ENCODE data around the gene TXNDC17.
"Not testable (repeated sequence)": the region's sequence is repeated elsewhere in the genome, so short reads cannot be mapped to it uniquely, and the experiment has no call there.

TXNDC17 gene

DNA sequence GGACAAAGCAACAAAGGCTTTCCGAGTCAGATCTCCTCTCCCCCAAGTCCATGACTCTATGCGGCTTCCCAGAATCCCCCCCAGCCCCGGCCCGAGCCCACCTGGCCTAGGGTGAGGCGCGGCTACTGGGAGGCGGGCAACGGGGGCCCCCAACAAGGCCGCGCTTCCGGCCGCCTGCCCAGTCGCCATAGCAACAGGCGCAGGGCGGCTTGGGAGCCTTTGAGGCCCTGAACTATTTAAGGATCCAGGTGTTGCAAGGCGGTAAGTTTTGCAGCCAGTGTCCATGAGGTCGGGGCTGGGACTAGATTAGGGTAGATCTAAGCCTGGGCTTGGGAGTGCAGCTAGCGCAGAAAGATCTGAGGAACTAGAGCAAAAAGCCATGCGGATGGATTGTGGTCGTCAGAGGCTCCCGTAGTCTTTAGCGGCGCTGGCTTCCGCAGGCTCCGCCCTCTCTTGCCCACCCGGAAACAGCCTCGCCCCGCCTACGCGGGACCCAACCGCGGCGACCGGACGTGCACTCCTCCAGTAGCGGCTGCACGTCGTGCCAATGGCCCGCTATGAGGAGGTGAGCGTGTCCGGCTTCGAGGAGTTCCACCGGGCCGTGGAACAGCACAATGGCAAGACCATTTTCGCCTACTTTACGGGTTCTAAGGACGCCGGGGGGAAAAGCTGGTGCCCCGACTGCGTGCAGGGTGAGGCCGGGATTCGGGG, at the start of gene TXNDC17, which contains the start of gene KIAA0753:
Gene TXNDC17 (plus strand): TSS at position 525 of the 711 bp plus-strand sequence. CDS start 23 bp downstream, at position 548.
Gene KIAA0753 (minus strand): TSS at position 176 of the 711 bp plus-strand sequence. CDS start 5,608 bp downstream, outside the sequence.
- CTCF ChIA-PET, result interaction anchor here (1.6 to 3.4 kb wide), 5 partner anchors 9 to 168 kb away, joined by 5 to 26 read pairs (median 6); no protein-coding TSS in a partner anchor
- DNase-seq (ENCODE audit: low read depth, low spot score), result peak; percentile 63
- peak within 1 kb of the TSS; percentile 97 for H3K4me3 ChIP-seq (ENCODE audit: low read depth, low read length)
- POLR2A ChIA-PET, result interaction anchor here (1.0 kb wide), 1 partner anchor 17 kb away, joined by 3 read pairs; no protein-coding TSS in a partner anchor
- TF ChIP-seq, protein P1, sequence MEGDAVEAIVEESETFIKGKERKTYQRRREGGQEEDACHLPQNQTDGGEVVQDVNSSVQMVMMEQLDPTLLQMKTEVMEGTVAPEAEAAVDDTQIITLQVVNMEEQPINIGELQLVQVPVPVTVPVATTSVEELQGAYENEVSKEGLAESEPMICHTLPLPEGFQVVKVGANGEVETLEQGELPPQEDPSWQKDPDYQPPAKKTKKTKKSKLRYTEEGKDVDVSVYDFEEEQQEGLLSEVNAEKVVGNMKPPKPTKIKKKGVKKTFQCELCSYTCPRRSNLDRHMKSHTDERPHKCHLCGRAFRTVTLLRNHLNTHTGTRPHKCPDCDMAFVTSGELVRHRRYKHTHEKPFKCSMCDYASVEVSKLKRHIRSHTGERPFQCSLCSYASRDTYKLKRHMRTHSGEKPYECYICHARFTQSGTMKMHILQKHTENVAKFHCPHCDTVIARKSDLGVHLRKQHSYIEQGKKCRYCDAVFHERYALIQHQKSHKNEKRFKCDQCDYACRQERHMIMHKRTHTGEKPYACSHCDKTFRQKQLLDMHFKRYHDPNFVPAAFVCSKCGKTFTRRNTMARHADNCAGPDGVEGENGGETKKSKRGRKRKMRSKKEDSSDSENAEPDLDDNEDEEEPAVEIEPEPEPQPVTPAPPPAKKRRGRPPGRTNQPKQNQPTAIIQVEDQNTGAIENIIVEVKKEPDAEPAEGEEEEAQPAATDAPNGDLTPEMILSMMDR (IDR thresholded peaks at IDR 0.05; ENCODE audit: insufficient read depth, low read length, missing control alignments), result no peak

DNA sequence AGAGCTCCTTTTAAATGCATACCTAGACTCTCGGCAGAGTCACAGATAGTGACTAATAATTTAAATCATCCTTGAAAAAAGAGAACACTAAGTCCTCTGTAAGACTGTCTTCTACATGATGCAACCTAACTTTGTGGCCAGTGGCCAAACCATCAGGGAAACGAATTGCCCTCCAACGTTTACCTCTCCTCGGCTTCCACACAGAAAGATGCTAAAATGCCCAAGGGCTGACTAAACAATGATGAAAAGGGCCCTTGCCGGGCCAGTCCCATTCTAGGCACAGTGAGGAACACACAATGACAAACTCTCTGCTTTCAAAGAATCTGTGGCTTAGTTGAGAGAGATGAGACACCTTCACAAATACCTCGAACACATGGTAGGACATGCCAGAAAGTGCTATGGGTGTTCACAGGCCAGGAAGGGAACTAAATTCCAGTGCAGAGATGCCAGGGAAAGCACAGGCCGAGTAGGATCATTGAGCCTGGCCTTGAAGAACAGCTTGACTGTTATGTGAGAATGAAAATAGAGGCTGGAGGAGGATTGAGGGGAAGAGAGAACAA, 49.2 kb upstream of the TXNDC17 start:
- H3K4me3 ChIP-seq (ENCODE audit: low read depth, low read length), result no peak overlapping the region
- POLR2A ChIA-PET, result no interaction called here
- CTCF ChIA-PET, result interaction anchor here (2.3 kb wide), 1 partner anchor 119 kb away, joined by 9 read pairs; no protein-coding TSS in a partner anchor
- TF ChIP-seq, protein P1 (IDR thresholded peaks at IDR 0.05; ENCODE audit: insufficient read depth, low read length, missing control alignments), result no peak
- peak; percentile 52 for DNase-seq (ENCODE audit: low read depth, low spot score)

DNA sequence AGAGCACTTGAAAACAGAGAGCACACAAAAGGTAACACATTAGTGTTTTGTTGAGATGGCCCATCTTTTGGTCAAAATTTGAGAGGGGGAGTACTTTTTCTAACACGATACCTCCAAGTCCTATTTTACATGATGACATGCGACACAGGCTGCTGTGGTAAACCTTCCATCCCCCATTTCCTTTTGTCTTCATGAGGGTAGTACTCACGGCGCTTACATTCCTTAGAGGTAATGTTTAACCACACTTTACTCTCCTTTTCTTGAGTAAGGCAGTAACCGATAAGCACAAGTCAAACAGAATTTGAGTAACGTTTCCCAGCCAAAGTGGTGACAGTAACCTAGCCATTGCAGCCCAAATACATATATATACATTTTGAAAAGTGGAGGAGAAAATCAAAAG, 48.7 kb upstream of the TXNDC17 start:
- TF ChIP-seq, protein P1 (IDR thresholded peaks at IDR 0.05; ENCODE audit: insufficient read depth, low read length, missing control alignments), result no peak
- ChIA-PET CTCF (interaction anchor here (2.3 kb wide), 1 partner anchor 119 kb away, joined by 9 read pairs; no protein-coding TSS in a partner anchor), POLR2A (no interaction called here)
- no peak overlapping the region for H3K4me3 ChIP-seq (ENCODE audit: low read depth, low read length)
- no peak for DNase-seq (ENCODE audit: low read depth, low spot score)

DNA sequence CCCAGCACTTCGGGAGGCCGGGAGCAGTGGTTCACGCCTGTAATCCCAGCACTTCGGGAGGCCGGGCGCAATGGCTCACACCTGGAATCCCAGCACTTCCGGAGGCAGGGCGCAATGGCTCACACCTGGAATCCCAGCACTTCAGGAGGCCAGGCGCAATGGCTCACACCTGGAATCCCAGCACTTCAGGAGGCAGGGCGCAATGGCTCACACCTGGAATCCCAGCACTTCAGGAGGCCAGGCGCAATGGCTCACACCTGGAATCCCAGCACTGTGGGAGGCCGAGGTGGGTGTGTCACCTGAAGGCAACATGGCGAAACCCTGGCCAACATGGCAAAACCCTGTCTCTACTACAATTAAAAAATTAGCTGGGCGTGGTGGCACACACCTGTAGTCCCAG, 47.5 kb upstream of the TXNDC17 start:
- POLR2A ChIA-PET; H3K4me3 ChIP-seq (ENCODE audit: low read depth, low read length); DNase-seq (ENCODE audit: low read depth, low spot score): not testable (repeated sequence)
- CTCF ChIA-PET, result interaction anchor here (1.1 kb wide), 1 partner anchor 121 kb away, joined by 6 read pairs; no protein-coding TSS in a partner anchor

DNA sequence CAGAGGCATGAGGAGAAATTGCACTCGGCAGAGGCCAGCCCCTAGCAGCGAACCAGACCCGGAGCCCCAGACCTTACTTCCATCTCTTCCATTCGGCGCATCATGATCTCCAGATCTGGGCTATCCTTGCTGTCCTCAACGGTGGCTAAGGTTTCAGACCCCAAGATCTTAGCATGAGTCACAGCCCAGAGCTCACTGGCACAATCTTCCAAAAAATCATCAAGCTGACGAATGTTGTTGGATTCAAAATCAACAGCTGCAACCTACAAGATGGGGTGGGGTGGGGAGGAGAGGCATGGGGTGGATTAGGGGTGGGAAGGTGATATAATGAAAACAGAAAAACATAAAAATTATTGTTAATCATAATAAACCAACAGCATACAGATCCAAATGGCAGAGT, 44.8 kb upstream of the TXNDC17 start:
- DNase-seq (ENCODE audit: low read depth, low spot score), result no peak
- H3K4me3 ChIP-seq (ENCODE audit: low read depth, low read length), result no peak overlapping the region
- ChIA-PET CTCF (no interaction called here), POLR2A (no interaction called here)
- TF ChIP-seq, protein P1 (IDR thresholded peaks at IDR 0.05; ENCODE audit: insufficient read depth, low read length, missing control alignments), result no peak

DNA sequence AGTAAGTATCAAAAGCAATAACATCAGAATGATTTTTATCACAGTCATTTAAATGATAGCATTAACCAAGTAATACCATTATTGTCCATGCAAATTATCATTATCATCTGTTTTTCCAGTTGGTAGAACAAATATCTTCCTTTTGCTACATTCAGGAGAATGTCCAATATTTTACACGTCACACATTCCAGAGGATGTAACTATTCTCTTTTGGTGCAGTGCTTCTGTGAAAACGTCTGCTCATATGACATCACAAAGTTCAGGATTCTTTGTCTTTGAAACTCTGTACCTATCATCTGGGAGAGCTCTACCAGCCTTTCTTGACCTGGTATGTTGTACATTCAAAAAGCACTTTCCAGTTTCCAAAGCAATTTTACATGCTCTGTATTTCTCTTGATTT, 44.3 kb upstream of the TXNDC17 start:
- ChIA-PET POLR2A (no interaction called here), CTCF (no interaction called here)

More for the DNA sequence above, 44.3 kb upstream of the TXNDC17 start:
- no peak overlapping the region for H3K4me3 ChIP-seq (ENCODE audit: low read depth, low read length)
- no peak for DNase-seq (ENCODE audit: low read depth, low spot score)
- TF ChIP-seq, protein P1 (IDR thresholded peaks at IDR 0.05; ENCODE audit: insufficient read depth, low read length, missing control alignments), result no peak
